GM18870 (cell line): ENCODE measurements around the gene GLB1L3.

Source experiments
- ATAC-seq: cut with Tn5 transposase; IDR thresholded peaks from one replicate; pipeline ENCODE4 v1.9.1; 2021; ENCODE audit warnings: moderate library complexity; ENCODE audit not compliant: unreplicated experiment

Gene GLB1L3

GRCh38 chr11:134275534-134276395, at the start of gene GLB1L3:
Gene GLB1L3, plus strand, starts transcription at chr11:134276379. Its CDS starts 362 bp downstream, at chr11:134276741.
- ATAC-seq, result no peak

- no peak for ATAC-seq
These were observed 49.3 kb upstream of the GLB1L3 start for GRCh38 chr11:134226806-134227325.

GRCh38 chr11:134228625-134229024, 47.6 kb upstream of the GLB1L3 start:
- peak; percentile 65 for ATAC-seq

- ATAC-seq, result no peak
These were observed 46.9 kb upstream of the GLB1L3 start for GRCh38 chr11:134229126-134229790.

- no peak for ATAC-seq
These were observed 45.8 kb upstream of the GLB1L3 start for GRCh38 chr11:134230339-134230738.

GRCh38 chr11:134231958-134232659, 44.1 kb upstream of the GLB1L3 start:
- ATAC-seq, result no peak

- ATAC-seq, result no peak
These were observed 42.4 kb upstream of the GLB1L3 start for GRCh38 chr11:134233729-134234179.

- ATAC-seq, result no peak
These were observed 40.8 kb upstream of the GLB1L3 start for GRCh38 chr11:134235399-134235798.

- ATAC-seq, result no peak
These were observed 39.2 kb upstream of the GLB1L3 start for GRCh38 chr11:134236834-134237556.

- ATAC-seq, result no peak
These were observed 38.6 kb upstream of the GLB1L3 start for GRCh38 chr11:134237557-134237922.

GRCh38 chr11:134238956-134239355, 37.2 kb upstream of the GLB1L3 start:
- ATAC-seq, result no peak

GRCh38 chr11:134240592-134240991, 35.6 kb upstream of the GLB1L3 start:
- ATAC-seq, result no peak

- no peak for ATAC-seq
These were observed 33.8 kb upstream of the GLB1L3 start for GRCh38 chr11:134242376-134242775.

GRCh38 chr11:134243913-134244312, 32.3 kb upstream of the GLB1L3 start:
- no peak for ATAC-seq

- peak; percentile 64 for ATAC-seq
These were observed 31.6 kb upstream of the GLB1L3 start for GRCh38 chr11:134244593-134244992.

GRCh38 chr11:134245434-134245833, 30.7 kb upstream of the GLB1L3 start:
- no peak for ATAC-seq

- no peak for ATAC-seq
These were observed 30.1 kb upstream of the GLB1L3 start for GRCh38 chr11:134246100-134246499.

- ATAC-seq, result no peak
These were observed 29.5 kb upstream of the GLB1L3 start for GRCh38 chr11:134246678-134247077.

- ATAC-seq, result no peak
These were observed 27.2 kb upstream of the GLB1L3 start for GRCh38 chr11:134248910-134249480.

GRCh38 chr11:134250246-134250645, 25.9 kb upstream of the GLB1L3 start:
- ATAC-seq, result no peak
